Tibial artery (tissue), 4 donors: ENCODE measurements around the gene TFCP2.

Experiments used
- DNase-seq, 2 donors: peaks; one replicate each; pipeline ENCODE4 v3.0.0-alpha.2; 2019
- H3K27ac ChIP-seq, 2 donors: fragments of 200-600 bp; sonication (generic) in 1 of 2; 1 replicate in 1 of 2; 2 replicates in 1 of 2; pipeline ENCODE4 v1.5.1; 2018 to 2019; ENCODE audit warnings: mild to moderate bottlenecking in 1 of 2
- H3K27me3 ChIP-seq, 2 donors: fragments of 200-600 bp; sonication (generic) in 1 of 2; one replicate each; pipeline versions ENCODE4 v1.5.1 to v1.6.0; 2016 to 2019
- H3K36me3 ChIP-seq, 3 donors: fragments of 200-600 bp; sonication (generic) in 2 of 3; one replicate each; pipeline ENCODE4 v1.5.1; 2016 to 2019; ENCODE audit warnings: mild to moderate bottlenecking in 2 of 3
- H3K4me1 ChIP-seq, 4 donors: fragments of 200-600 bp; sonication (generic) in 2 of 4; 1 replicate in 3 of 4; 2 replicates in 1 of 4; pipeline ENCODE4 v1.5.1; 2016 to 2019
- H3K4me3 ChIP-seq, 2 donors: fragments of 200-600 bp; sonication (generic) in 1 of 2; 1 replicate in 1 of 2; 2 replicates in 1 of 2; pipeline ENCODE4 v1.5.1; 2018 to 2019; ENCODE audit warnings: mild to moderate bottlenecking in 2 of 2
- H3K9me3 ChIP-seq, 3 donors: fragments of 200-600 bp; sonication (generic) in 1 of 3; one replicate each; pipeline ENCODE4 v1.5.1; 2016 to 2019
- CTCF ChIP-seq, 2 experiments: fragments of 200-600 bp in 1 of 2; fragments of 450-650 bp in 1 of 2; IDR thresholded peaks; one replicate each; pipeline ENCODE4 v1.5.1; 2017 to 2019; ENCODE audit warnings: antibody characterized with exemption in 2 of 2, mild to moderate bottlenecking in 1 of 2, moderate library complexity in 1 of 2
- intact Hi-C: fragments of 100-400 bp; cut with DNase I; formaldehyde crosslinking; loops from one replicate; pipeline ENCODE4 v1.15.0; 2023; ENCODE audit warnings: low total_unique reads

The TFCP2 gene

GRCh38 chr12:51127050-51127729, 45.7 kb downstream of the TFCP2 start:
- H3K9me3 ChIP-seq, result no peaks in the 10 kb centered on the region
- intact Hi-C loops, result no loop called here

GRCh38 chr12:51126297-51126696, 46.6 kb downstream of the TFCP2 start:
- DNase-seq, result no peak

More at GRCh38 chr12:51127050-51127729, 45.7 kb downstream of the TFCP2 start:
- Histone ChIP-seq H3K4me3 (no peak overlapping the region), H3K36me3 (peaks cover 0 to 10% (median 9%) of the 10 kb centered on the region in 3 donors), H3K27ac (no peak overlapping the region), H3K4me1 (peaks cover 0 to 3% (median 0%) of the 10 kb centered on the region in 4 donors), H3K27me3 (no peaks in the 10 kb centered on the region)
- no peak for TF ChIP-seq CTCF (IDR thresholded peaks at IDR 0.05)
- DNase-seq, result no peak

GRCh38 chr12:51124504-51124903, 48.4 kb downstream of the TFCP2 start:
- peaks cover 0 to 10% (median 9%) of the 10 kb centered on the region in 3 donors for H3K36me3 ChIP-seq
- intact Hi-C loops, result no loop called here
- no peak overlapping the region for H3K4me3 ChIP-seq
- no peak for DNase-seq
- no peaks in the 10 kb centered on the region for H3K4me1 ChIP-seq
- no peaks in the 10 kb centered on the region for H3K27me3 ChIP-seq
- TF ChIP-seq CTCF (IDR thresholded peaks at IDR 0.05), result no peak
- H3K27ac ChIP-seq, result no peak overlapping the region
- H3K9me3 ChIP-seq, result no peaks in the 10 kb centered on the region

More at GRCh38 chr12:51126297-51126696, 46.6 kb downstream of the TFCP2 start:
- Histone ChIP-seq H3K4me3 (no peak overlapping the region), H3K27me3 (no peaks in the 10 kb centered on the region), H3K9me3 (no peaks in the 10 kb centered on the region), H3K36me3 (peaks cover 0 to 10% (median 9%) of the 10 kb centered on the region in 3 donors), H3K27ac (no peak overlapping the region), H3K4me1 (no peaks in the 10 kb centered on the region)
- intact Hi-C loops, result no loop called here
- no peak for TF ChIP-seq CTCF (IDR thresholded peaks at IDR 0.05)

- H3K4me3 ChIP-seq, result no peak overlapping the region
- intact Hi-C loops, result no loop called here
- no peaks in the 10 kb centered on the region for H3K27me3 ChIP-seq
- no peaks in the 10 kb centered on the region for H3K4me1 ChIP-seq
- DNase-seq, result no peak
- TF ChIP-seq CTCF (IDR thresholded peaks at IDR 0.05), result no peak
- H3K36me3 ChIP-seq, result peaks cover 0 to 16% (median 15%) of the 10 kb centered on the region in 3 donors
- no peaks in the 10 kb centered on the region for H3K9me3 ChIP-seq
- H3K27ac ChIP-seq, result no peak overlapping the region
Observed at GRCh38 chr12:51122844-51123243, 50.1 kb downstream of the TFCP2 start.

GRCh38 chr12:51118706-51119105, 54.2 kb downstream of the TFCP2 start:
- Histone ChIP-seq H3K9me3 (no peaks in the 10 kb centered on the region), H3K4me3 (no peak overlapping the region), H3K27me3 (no peaks in the 10 kb centered on the region), H3K27ac (no peak overlapping the region), H3K36me3 (peaks cover 24 to 41% (median 29%) of the 10 kb centered on the region in 3 donors), H3K4me1 (no peaks in the 10 kb centered on the region)
- no peak for TF ChIP-seq CTCF (IDR thresholded peaks at IDR 0.05)
- no peak for DNase-seq
- intact Hi-C loops, result no loop called here
